ENCODE measurements around the gene ENC1.

GRCh38 chr5:74608736-74609601 lies 31.6 kb downstream of the ENC1 start:
- TF ChIP-seq CTCF (IDR thresholded peaks at IDR 0.05) (no peak), POLR2A (IDR thresholded peaks at IDR 0.05) (no peak), EP300 (IDR thresholded peaks at IDR 0.05) (no peak)

All from ovary (tissue), 3 donors.